Activated CD8-positive, alpha-beta memory T cell treated with anti-CD3 and anti-CD28 coated beads, Interleukin-2, amount 50 U/mL, for 48 hours (primary cell): ENCODE results near the gene GTF2A1.
A peak's percentile ranks its signal among the peaks of the same experiment; 100 is the strongest.
"Not testable (repeated sequence)": the region's sequence is repeated elsewhere in the genome, so short reads cannot be mapped to it uniquely, and the experiment has no call there.

Experiments
- DNase-seq: peaks from one replicate; pipeline ENCODE4 v3.0.0-alpha.2; 2020

The GTF2A1 gene

GRCh38 chr14:81224222-81224621 is 3.5 kb upstream of the GTF2A1 start:
- DNase-seq, result no peak

GRCh38 chr14:81223788-81224187 is 3.0 kb upstream of the GTF2A1 start:
- not testable (repeated sequence) for DNase-seq

DNA sequence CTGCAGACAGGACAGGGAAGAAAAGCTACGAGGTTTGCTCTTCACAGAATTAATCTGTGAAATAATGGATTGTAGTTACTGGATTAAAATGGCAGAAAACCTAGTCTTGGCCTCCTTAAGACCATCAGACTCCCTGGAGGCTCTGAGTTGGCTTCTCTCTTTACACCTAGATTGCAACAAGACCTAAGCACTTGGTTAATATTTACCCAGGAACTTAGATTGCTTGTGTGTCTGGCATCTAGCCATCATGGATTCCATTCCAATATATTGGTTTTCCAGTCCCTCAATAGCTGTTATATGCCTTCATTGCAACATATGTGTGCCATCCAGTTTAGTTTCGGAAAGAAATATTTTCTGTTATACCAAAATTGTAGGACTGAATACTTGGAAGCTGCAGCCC is 1.9 kb upstream of the GTF2A1 start:
- no peak for DNase-seq

DNA sequence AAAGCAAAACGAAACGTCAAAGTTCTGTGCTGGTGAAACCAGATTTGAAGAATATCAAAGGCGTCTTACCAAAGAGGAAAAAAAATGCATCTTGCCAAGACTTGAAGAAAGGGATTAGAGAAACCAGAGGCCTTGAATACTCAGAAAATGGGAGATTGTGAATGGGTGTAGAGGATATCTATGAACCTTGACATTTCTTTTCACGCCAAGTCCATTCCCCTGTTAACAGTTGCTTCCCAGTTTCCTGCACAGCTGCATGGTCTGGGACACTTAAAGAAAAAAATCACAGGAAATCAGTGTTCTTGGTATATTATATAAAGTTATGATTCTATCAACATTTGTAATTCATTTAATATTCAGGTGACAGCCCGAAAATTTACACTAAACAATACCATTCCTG is 1.4 kb upstream of the GTF2A1 start:
- no peak for DNase-seq

GRCh38 chr14:81221579-81222102 is 882 bp upstream of the GTF2A1 start:
- no peak for DNase-seq

DNA sequence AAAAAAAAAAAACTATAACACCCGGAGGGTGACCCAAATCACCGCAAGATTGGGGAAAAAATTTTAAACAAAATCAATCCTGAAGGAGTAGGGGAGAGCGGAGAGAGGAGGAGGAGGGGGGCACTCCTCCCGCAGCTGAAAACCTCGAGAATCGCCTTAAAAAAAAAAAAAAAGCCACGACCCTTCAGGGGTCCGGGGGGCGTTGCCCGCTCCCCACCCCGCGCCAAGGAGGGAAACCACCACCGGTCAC is 254 bp downstream of the GTF2A1 start:
- DNase-seq, result no peak

GRCh38 chr14:81219759-81220579 is 790 bp downstream of the GTF2A1 start:
- peak; percentile 75 for DNase-seq

DNA sequence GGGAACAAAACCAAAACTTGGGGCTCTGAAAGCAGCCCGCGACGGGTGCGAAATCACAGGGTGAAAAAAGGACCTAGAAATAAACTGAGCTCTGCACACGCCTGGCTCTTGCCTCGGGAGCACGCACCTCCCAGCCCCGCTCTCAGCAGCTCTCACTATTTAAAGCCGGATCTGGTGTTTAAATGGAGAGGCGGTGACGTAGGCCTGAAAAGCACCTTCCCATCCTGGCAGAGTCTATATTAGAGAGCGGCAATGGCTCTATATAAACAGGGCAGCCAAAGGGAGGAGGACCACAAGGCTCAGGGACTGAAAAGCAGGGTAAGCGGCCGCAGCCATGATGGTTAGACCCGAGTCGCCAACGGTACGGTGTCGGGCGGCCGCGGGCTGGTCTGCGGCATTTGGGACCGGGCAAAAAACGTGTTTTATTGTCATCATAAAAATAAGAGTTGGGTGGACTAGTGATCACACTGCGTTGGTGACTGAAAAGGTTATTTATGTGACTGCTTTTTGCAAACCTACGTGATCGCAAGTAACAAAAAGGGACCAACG is 1.5 kb downstream of the GTF2A1 start:
- peak; percentile 91 for DNase-seq

- DNase-seq, result no peak
These were observed 8.9 kb downstream of the GTF2A1 start for GRCh38 chr14:81211844-81212243.

GRCh38 chr14:81209167-81209836 is 11.5 kb downstream of the GTF2A1 start:
- no peak for DNase-seq

DNA sequence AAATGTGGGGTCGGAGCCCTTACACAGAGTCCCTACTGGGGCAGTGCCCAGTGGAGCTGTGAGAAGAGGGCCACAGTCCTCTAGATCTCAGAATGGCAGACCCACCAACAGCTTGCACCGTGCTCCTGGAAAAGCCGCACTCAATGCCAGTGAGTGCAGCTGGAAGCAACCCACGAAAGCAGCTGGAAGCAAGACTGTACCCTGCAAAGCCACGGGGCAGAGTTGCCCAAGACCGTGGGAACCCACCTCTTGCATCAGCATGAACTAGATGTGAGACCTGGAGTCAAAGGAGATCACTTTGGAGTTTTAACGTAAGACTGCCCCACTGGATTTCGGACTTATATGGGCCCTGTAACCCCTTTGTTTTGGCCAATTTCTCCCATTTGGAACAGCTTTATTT is 12.3 kb downstream of the GTF2A1 start:
- no peak for DNase-seq

DNA sequence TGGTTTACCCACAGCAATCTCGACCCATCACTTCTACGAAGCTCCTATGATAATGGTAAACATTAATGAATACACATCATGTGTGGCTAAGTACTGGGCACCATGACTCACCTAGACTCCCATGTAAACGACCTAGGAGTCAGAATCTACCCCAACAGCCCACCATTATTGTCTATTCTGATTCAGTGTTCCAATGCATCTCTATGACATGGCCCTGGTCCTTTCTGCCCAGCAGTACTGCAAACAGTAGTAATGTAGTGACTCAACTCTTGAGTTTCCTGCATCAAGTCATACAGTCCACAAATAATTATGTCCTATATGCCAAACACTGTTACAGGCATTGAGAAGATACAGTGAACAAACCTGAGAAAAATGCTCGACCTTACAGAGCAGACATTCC is 14.6 kb downstream of the GTF2A1 start:
- no peak for DNase-seq

DNA sequence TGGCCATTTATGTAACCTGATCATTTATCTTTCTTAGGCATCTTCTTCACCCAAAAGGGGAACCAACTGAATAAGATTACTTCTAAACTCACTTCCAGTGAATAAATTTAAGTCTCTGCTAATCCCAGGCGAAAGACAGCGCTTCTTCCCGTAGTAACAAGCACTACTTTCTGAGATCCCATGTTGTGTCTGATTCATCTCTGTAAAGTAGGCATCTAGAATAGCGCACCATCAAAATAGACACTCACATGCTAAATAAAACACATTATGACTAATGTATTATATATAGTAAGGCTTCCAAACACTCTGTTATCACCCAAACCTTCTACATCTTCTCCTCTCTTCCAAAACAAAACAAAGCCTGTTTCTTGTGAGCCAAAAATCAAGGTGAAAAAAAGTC is 15.1 kb downstream of the GTF2A1 start:
- DNase-seq, result no peak

DNA sequence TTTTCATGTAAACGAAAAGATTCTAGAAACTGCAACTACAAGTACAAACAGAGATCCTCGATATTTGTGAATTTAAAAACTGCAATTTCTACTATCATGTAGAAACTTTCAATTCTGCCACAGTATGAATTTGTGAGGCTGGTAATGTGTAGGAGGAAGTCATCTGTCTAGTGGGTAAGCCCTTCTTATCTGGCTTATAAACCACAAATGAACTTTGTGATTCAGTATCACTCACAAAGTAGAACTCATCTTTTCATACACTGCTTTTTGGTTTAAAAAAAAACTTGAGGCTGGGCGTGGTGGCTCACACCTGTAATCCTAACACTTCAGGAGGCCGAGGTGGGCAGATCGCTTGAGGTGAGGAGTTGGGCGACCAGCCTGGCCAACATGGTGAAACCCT is 20.7 kb downstream of the GTF2A1 start:
- DNase-seq, result no peak

- no peak for DNase-seq
These were observed 21.7 kb downstream of the GTF2A1 start for GRCh38 chr14:81199084-81199483.

GRCh38 chr14:81198651-81199050 is 22.1 kb downstream of the GTF2A1 start:
- no peak for DNase-seq

DNA sequence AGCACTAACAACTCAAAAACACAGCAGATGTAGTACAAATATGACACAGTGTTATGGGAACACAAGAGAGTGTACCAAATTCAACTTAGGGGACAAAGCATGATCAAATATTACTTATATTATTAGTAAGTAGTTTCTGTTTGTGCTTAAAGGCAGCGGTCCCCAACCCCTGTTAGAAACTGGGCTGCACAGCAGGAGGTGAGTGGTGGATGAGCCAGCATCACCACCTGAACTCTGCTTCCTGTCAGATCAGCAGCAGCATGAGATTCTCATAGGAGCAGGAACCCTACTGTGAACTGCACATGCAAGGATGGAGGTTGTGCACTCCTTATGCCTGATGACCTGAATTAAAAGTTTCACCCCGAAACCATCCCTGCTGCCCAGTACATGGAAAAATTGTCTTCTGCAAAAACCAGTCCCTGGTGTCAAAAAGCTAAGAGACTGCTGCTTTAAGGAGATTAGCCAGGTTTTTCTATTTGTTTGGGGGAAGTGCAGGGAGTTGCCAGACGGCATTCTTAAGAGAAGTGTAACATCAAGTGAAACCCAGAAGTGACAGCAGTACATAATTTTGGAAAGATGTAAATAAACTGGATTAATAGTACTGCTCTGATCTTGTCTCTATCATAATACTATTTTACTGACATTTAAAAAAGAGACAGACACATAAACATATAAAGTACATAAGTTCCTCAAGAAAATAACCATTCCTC is 26.7 kb downstream of the GTF2A1 start:
- no peak for DNase-seq

DNA sequence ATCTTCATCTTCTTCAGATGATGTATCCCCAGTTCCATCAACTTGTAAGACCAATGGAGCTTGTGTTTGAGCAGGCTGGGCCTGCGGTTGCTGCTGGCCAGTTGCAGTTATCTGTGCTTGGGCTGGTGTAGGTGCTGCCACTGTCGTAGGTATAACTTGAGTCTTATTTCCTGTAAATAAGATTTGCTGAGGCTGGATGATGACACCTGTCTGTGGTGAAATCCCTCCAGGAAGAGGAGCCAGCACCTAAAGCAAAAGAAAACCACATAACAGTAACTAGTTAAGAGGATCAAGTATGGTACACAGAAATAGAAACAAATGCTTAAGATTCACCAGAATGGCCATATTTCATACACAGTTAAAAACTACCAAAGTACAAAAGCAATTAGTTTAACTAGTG is 28.2 kb downstream of the GTF2A1 start:
- DNase-seq, result no peak

GRCh38 chr14:81187832-81188522 is 32.8 kb downstream of the GTF2A1 start:
- DNase-seq, result no peak

DNA sequence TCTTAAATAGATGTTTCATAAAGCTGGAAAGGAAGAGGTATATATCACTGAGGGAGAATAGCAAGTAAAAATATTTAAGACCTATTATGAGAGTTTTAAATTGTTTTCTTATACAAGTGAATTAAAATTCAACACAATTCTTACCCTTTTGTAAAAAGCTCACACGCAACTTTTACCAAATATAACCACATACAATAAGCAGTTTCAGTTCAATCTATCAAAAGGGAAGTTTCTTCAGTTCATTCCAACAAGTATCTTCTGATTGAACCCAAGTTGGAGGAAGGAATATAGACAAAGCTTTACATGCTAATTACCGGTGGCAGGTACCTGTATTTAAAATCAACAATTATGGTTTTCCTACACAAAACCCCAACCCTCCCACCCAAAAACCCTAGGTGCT is 41.1 kb downstream of the GTF2A1 start:
- no peak for DNase-seq

DNA sequence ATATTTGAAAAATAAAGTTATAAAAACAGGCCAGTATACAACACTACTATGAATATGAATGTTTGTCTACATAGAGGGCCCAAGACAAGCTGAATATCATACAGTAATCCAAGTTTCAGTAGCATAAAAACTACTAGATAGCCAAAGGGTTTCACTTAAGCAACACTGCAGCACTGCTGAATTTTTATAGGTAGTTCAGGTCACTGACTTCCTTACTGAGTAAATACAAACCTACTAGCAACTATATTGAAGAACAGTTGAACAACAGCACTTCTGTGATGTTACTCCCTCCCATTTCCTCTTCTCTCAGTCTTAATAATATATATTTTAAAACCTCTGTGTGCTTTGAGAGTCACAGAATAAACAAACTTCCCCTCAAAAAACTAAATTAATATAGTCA is 42.7 kb downstream of the GTF2A1 start:
- DNase-seq, result no peak

- no peak for DNase-seq
These were observed 43.5 kb downstream of the GTF2A1 start for GRCh38 chr14:81177225-81177624.

GRCh38 chr14:81176241-81176640 is 44.5 kb downstream of the GTF2A1 start:
- DNase-seq, result no peak
